Cardiac muscle cell (in vitro differentiated cells and primary cell): ENCODE data around the gene COL26A1. TPM values are rescaled to one million over a fixed set of nuclear protein-coding genes. Genes with fewer than 3 reads are reported as not detected.

Experiments
- DNase-seq, 2 donors: peaks; one replicate each; pipeline versions ENCODE4 v3.0.0 to v3.0.0-alpha.2; 2010 to 2017; ENCODE audit warnings: low read depth in 1 of 2, low spot score in 1 of 2
- H3K27ac ChIP-seq: fragments of 200-600 bp; sonication (generic); 2 replicates; pipeline ENCODE4 v1.5.1; 2016
- H3K27me3 ChIP-seq: fragments of 200-600 bp; sonication (generic); 2 replicates; pipeline ENCODE4 v1.6.0; 2016; ENCODE audit warnings: control low read depth
- H3K36me3 ChIP-seq: fragments of 200-600 bp; sonication (generic); 2 replicates; pipeline ENCODE4 v1.5.1; 2016; ENCODE audit warnings: control low read depth
- H3K4me1 ChIP-seq: fragments of 200-600 bp; sonication (generic); 2 replicates; pipeline ENCODE4 v1.8.1; 2017; ENCODE audit warnings: low read depth, mild to moderate bottlenecking, mixed run types
- H3K4me3 ChIP-seq: fragments of 200-600 bp; sonication (generic); 2 replicates; pipeline ENCODE4 v1.5.1; 2016; ENCODE audit warnings: mild to moderate bottlenecking
- H3K9me3 ChIP-seq: fragments of 200-600 bp; sonication (generic); 2 replicates; pipeline ENCODE4 v1.5.1; 2017; ENCODE audit warnings: low read depth, mild to moderate bottlenecking, control low read depth
- CTCF ChIP-seq: IDR thresholded peaks from 2 replicates; pipeline ENCODE4 v1.5.1; 2012; ENCODE audit warnings: low read depth, mild to moderate bottlenecking, low read length
- polyA plus RNA-seq: library from polyadenylated mRNA; unstranded; fragments of >200 nt; fragmentation: Nextera tagmentation; extraction: Ambion mirVana; gene quantifications from 2 replicates; pipeline ENCODE4 v1.2.1, GENCODE V29; 2016
- total RNA-seq: library from RNA; depleted of rRNA; stranded (reverse); fragments of >200 nt; gene quantifications from 2 replicates; pipeline ENCODE4 v1.2.3, GENCODE V29; 2016

COL26A1 gene
- total and polyA plus RNA-seq, 2 experiments from 2014 or later: 12.5 to 44.8 TPM

- TF ChIP-seq CTCF: no peak
- Histone ChIP-seq H3K4me1 (no peaks in the 10 kb centered on the region), H3K36me3 (no peaks in the 10 kb centered on the region), H3K4me3 (no peak overlapping the region), H3K27ac (no peak overlapping the region), H3K9me3 (no peaks in the 10 kb centered on the region), H3K27me3 (no peaks in the 10 kb centered on the region)
- DNase-seq: no peak
Observed at GRCh38 chr7:101581891-101582290, 219.2 kb downstream of the COL26A1 start.

- DNase-seq: no peak
- no peak overlapping the region for H3K27ac ChIP-seq
- H3K4me1 ChIP-seq: no peaks in the 10 kb centered on the region
- H3K9me3 ChIP-seq: no peaks in the 10 kb centered on the region
- TF ChIP-seq CTCF: no peak
- H3K27me3 ChIP-seq: no peaks in the 10 kb centered on the region
- no peaks in the 10 kb centered on the region for H3K36me3 ChIP-seq
- H3K4me3 ChIP-seq: no peak overlapping the region
Observed at GRCh38 chr7:101582971-101583370, 220.3 kb downstream of the COL26A1 start.

GRCh38 chr7:101586078-101586905, 223.6 kb downstream of the COL26A1 start:
- Histone ChIP-seq H3K36me3 (no peaks in the 10 kb centered on the region), H3K4me3 (no peak overlapping the region), H3K9me3 (no peaks in the 10 kb centered on the region), H3K4me1 (no peaks in the 10 kb centered on the region), H3K27ac (no peak overlapping the region), H3K27me3 (no peaks in the 10 kb centered on the region)
- no peak for TF ChIP-seq CTCF
- DNase-seq: no peak

GRCh38 chr7:101586906-101587677, 224.4 kb downstream of the COL26A1 start:
- H3K4me3 ChIP-seq: no peak overlapping the region
- no peaks in the 10 kb centered on the region for H3K27me3 ChIP-seq
- H3K9me3 ChIP-seq: no peaks in the 10 kb centered on the region
- H3K27ac ChIP-seq: no peak overlapping the region
- H3K36me3 ChIP-seq: no peaks in the 10 kb centered on the region
- H3K4me1 ChIP-seq: no peaks in the 10 kb centered on the region
- DNase-seq: no peak
- no peak for TF ChIP-seq CTCF

GRCh38 chr7:101588131-101588935, 225.7 kb downstream of the COL26A1 start:
- H3K36me3 ChIP-seq: no peaks in the 10 kb centered on the region
- H3K4me3 ChIP-seq: no peak overlapping the region
- H3K27me3 ChIP-seq: no peaks in the 10 kb centered on the region
- no peak overlapping the region for H3K27ac ChIP-seq
- no peaks in the 10 kb centered on the region for H3K9me3 ChIP-seq
- no peaks in the 10 kb centered on the region for H3K4me1 ChIP-seq
- no peak for DNase-seq
- no peak for TF ChIP-seq CTCF
